ENCODE data around the gene GPR37L1.
A peak's percentile ranks its signal among the peaks of the same experiment; 100 is the strongest.
"Not testable (repeated sequence)": the region's sequence is repeated elsewhere in the genome, so short reads cannot be mapped to it uniquely, and the experiment has no call there.

The GPR37L1 gene

GRCh38 chr1:202133989-202134388 lies 11.3 kb downstream of the GPR37L1 start:
- no peak overlapping the region for H3K4me3 ChIP-seq (ENCODE audit: low read length in 2 of 2)
- no peaks in the 10 kb centered on the region for H3K27me3 ChIP-seq (ENCODE audit: control insufficient read depth in 1 of 2, insufficient read depth in 2 of 2, low read length in 2 of 2)
- no peak overlapping the region for H3K9ac ChIP-seq (ENCODE audit: low read length in 2 of 2)
- peaks cover 15 to 20% of the 10 kb centered on the region in 2 donors for H3K36me3 ChIP-seq (ENCODE audit: control insufficient read depth in 2 of 2, insufficient read depth in 2 of 2, low read length in 2 of 2)
- peaks cover 43% of the 10 kb centered on the region for H3K4me1 ChIP-seq (ENCODE audit: control insufficient read depth, insufficient read depth, low read length)
- H3K27ac ChIP-seq (ENCODE audit: low read length), result peak overlapping the region; percentile 31
- H3K9me3 ChIP-seq (ENCODE audit: control insufficient read depth in 2 of 2, low read length in 2 of 2), result no peaks in the 10 kb centered on the region

- peak overlapping the region in 1 of 2 donors; percentile 18 for H3K9ac ChIP-seq (ENCODE audit: low read length in 2 of 2)
- H3K4me1 ChIP-seq (ENCODE audit: control insufficient read depth, insufficient read depth, low read length), result peaks cover 39% of the 10 kb centered on the region
- peak overlapping the region; percentile 31 for H3K27ac ChIP-seq (ENCODE audit: low read length)
- no peak overlapping the region for H3K4me3 ChIP-seq (ENCODE audit: low read length in 2 of 2)
- no peaks in the 10 kb centered on the region for H3K27me3 ChIP-seq (ENCODE audit: control insufficient read depth in 1 of 2, insufficient read depth in 2 of 2, low read length in 2 of 2)
- H3K9me3 ChIP-seq (ENCODE audit: control insufficient read depth in 2 of 2, low read length in 2 of 2), result no peaks in the 10 kb centered on the region
- H3K36me3 ChIP-seq (ENCODE audit: control insufficient read depth in 2 of 2, insufficient read depth in 2 of 2, low read length in 2 of 2), result peaks cover 15 to 20% of the 10 kb centered on the region in 2 donors
These were observed 12.0 kb downstream of the GPR37L1 start for GRCh38 chr1:202134645-202135172.

GRCh38 chr1:202135221-202135721 lies 12.6 kb downstream of the GPR37L1 start:
- Histone ChIP-seq H3K9me3 (ENCODE audit: control insufficient read depth in 2 of 2, low read length in 2 of 2) (no peaks in the 10 kb centered on the region), H3K9ac (ENCODE audit: low read length in 2 of 2) (peak overlapping the region in 1 of 2 donors; percentile 18), H3K36me3 (ENCODE audit: control insufficient read depth in 2 of 2, insufficient read depth in 2 of 2, low read length in 2 of 2) (peaks cover 15 to 20% of the 10 kb centered on the region in 2 donors), H3K4me3 (ENCODE audit: low read length in 2 of 2) (no peak overlapping the region), H3K27ac (ENCODE audit: low read length) (peak overlapping the region; percentile 31), H3K4me1 (ENCODE audit: control insufficient read depth, insufficient read depth, low read length) (peaks cover 36% of the 10 kb centered on the region), H3K27me3 (ENCODE audit: control insufficient read depth in 1 of 2, insufficient read depth in 2 of 2, low read length in 2 of 2) (no peaks in the 10 kb centered on the region)

- Histone ChIP-seq H3K4me3 (ENCODE audit: low read length in 2 of 2) (peak overlapping the region in 1 of 2 donors; percentile 22), H3K4me1 (ENCODE audit: control insufficient read depth, insufficient read depth, low read length) (peaks cover 17% of the 10 kb centered on the region), H3K9ac (ENCODE audit: low read length in 2 of 2) (peak overlapping the region in 1 of 2 donors; percentile 21), H3K27me3 (ENCODE audit: control insufficient read depth in 1 of 2, insufficient read depth in 2 of 2, low read length in 2 of 2) (no peaks in the 10 kb centered on the region), H3K9me3 (ENCODE audit: control insufficient read depth in 2 of 2, low read length in 2 of 2) (no peaks in the 10 kb centered on the region), H3K36me3 (ENCODE audit: control insufficient read depth in 2 of 2, insufficient read depth in 2 of 2, low read length in 2 of 2) (peaks cover under 1 to 7% of the 10 kb centered on the region in 2 donors), H3K27ac (ENCODE audit: low read length) (peak overlapping the region; percentile 18)
These were observed 18.1 kb downstream of the GPR37L1 start for GRCh38 chr1:202140833-202141232.

GRCh38 chr1:202141468-202141867 lies 18.8 kb downstream of the GPR37L1 start:
- not testable (repeated sequence) for H3K9me3 ChIP-seq (ENCODE audit: control insufficient read depth in 2 of 2, low read length in 2 of 2); H3K4me3 ChIP-seq (ENCODE audit: low read length in 2 of 2); H3K27ac ChIP-seq (ENCODE audit: low read length); H3K9ac ChIP-seq (ENCODE audit: low read length in 2 of 2); H3K36me3 ChIP-seq (ENCODE audit: control insufficient read depth in 2 of 2, insufficient read depth in 2 of 2, low read length in 2 of 2); H3K27me3 ChIP-seq (ENCODE audit: control insufficient read depth in 1 of 2, insufficient read depth in 2 of 2, low read length in 2 of 2)
- H3K4me1 ChIP-seq (ENCODE audit: control insufficient read depth, insufficient read depth, low read length), result peaks cover 17% of the 10 kb centered on the region

- H3K27ac ChIP-seq (ENCODE audit: low read length), result peak overlapping the region; percentile 70
These were observed 20.5 kb downstream of the GPR37L1 start for GRCh38 chr1:202143011-202143767.

GRCh38 chr1:202143768-202144401 lies 21.2 kb downstream of the GPR37L1 start:
- Histone ChIP-seq H3K27ac (ENCODE audit: low read length) (peak overlapping the region; percentile 70), H3K4me1 (ENCODE audit: control insufficient read depth, insufficient read depth, low read length) (peaks cover 17% of the 10 kb centered on the region), H3K27me3 (ENCODE audit: control insufficient read depth in 1 of 2, insufficient read depth in 2 of 2, low read length in 2 of 2) (no peaks in the 10 kb centered on the region), H3K9ac (ENCODE audit: low read length in 2 of 2) (peak overlapping the region; percentile 90 to 92), H3K4me3 (ENCODE audit: low read length in 2 of 2) (peak overlapping the region; percentile 64 to 91), H3K9me3 (ENCODE audit: control insufficient read depth in 2 of 2, low read length in 2 of 2) (no peaks in the 10 kb centered on the region), H3K36me3 (ENCODE audit: control insufficient read depth in 2 of 2, insufficient read depth in 2 of 2, low read length in 2 of 2) (no peaks in the 10 kb centered on the region)

More at GRCh38 chr1:202143011-202143767, 20.5 kb downstream of the GPR37L1 start:
- H3K36me3 ChIP-seq (ENCODE audit: control insufficient read depth in 2 of 2, insufficient read depth in 2 of 2, low read length in 2 of 2), result peaks cover 0 to 3% of the 10 kb centered on the region in 2 donors
- H3K9me3 ChIP-seq (ENCODE audit: control insufficient read depth in 2 of 2, low read length in 2 of 2), result no peaks in the 10 kb centered on the region
- H3K4me1 ChIP-seq (ENCODE audit: control insufficient read depth, insufficient read depth, low read length), result peaks cover 17% of the 10 kb centered on the region
- H3K9ac ChIP-seq (ENCODE audit: low read length in 2 of 2), result peak overlapping the region; percentile 90 to 92
- peak overlapping the region; percentile 64 to 91 for H3K4me3 ChIP-seq (ENCODE audit: low read length in 2 of 2)
- no peaks in the 10 kb centered on the region for H3K27me3 ChIP-seq (ENCODE audit: control insufficient read depth in 1 of 2, insufficient read depth in 2 of 2, low read length in 2 of 2)

GRCh38 chr1:202144402-202145067 lies 21.8 kb downstream of the GPR37L1 start, which contains the start of gene ARL8A:
Gene ARL8A, minus strand, starts transcription at chr1:202144737. Its CDS starts 165 bp downstream, at chr1:202144572.
- Histone ChIP-seq H3K4me1 (ENCODE audit: control insufficient read depth, insufficient read depth, low read length) (peaks cover 17% of the 10 kb centered on the region), H3K4me3 (ENCODE audit: low read length in 2 of 2) (peak within 1 kb of the TSS; percentile 84 to 91), H3K27me3 (ENCODE audit: control insufficient read depth in 1 of 2, insufficient read depth in 2 of 2, low read length in 2 of 2) (no peaks in the 10 kb centered on the region), H3K9ac (ENCODE audit: low read length in 2 of 2) (peak within 1 kb of the TSS; percentile 90 to 92), H3K27ac (ENCODE audit: low read length) (peak within 1 kb of the TSS; percentile 70), H3K36me3 (ENCODE audit: control insufficient read depth in 2 of 2, insufficient read depth in 2 of 2, low read length in 2 of 2) (no peaks in the 10 kb centered on the region), H3K9me3 (ENCODE audit: control insufficient read depth in 2 of 2, low read length in 2 of 2) (no peaks in the 10 kb centered on the region)

GRCh38 chr1:202145068-202145743 lies 22.5 kb downstream of the GPR37L1 start:
- Histone ChIP-seq H3K4me3 (ENCODE audit: low read length in 2 of 2) (peak overlapping the region; percentile 84 to 91), H3K27ac (ENCODE audit: low read length) (peak overlapping the region; percentile 46), H3K9ac (ENCODE audit: low read length in 2 of 2) (peak overlapping the region; percentile 83 to 92), H3K27me3 (ENCODE audit: control insufficient read depth in 1 of 2, insufficient read depth in 2 of 2, low read length in 2 of 2) (no peaks in the 10 kb centered on the region), H3K4me1 (ENCODE audit: control insufficient read depth, insufficient read depth, low read length) (peaks cover 17% of the 10 kb centered on the region), H3K9me3 (ENCODE audit: control insufficient read depth in 2 of 2, low read length in 2 of 2) (no peaks in the 10 kb centered on the region), H3K36me3 (ENCODE audit: control insufficient read depth in 2 of 2, insufficient read depth in 2 of 2, low read length in 2 of 2) (no peaks in the 10 kb centered on the region)

GRCh38 chr1:202145744-202146140 lies 23.0 kb downstream of the GPR37L1 start:
- H3K9ac ChIP-seq (ENCODE audit: low read length in 2 of 2); H3K27ac ChIP-seq (ENCODE audit: low read length); H3K27me3 ChIP-seq (ENCODE audit: control insufficient read depth in 1 of 2, insufficient read depth in 2 of 2, low read length in 2 of 2); H3K36me3 ChIP-seq (ENCODE audit: control insufficient read depth in 2 of 2, insufficient read depth in 2 of 2, low read length in 2 of 2); H3K9me3 ChIP-seq (ENCODE audit: control insufficient read depth in 2 of 2, low read length in 2 of 2): not testable (repeated sequence)
- Histone ChIP-seq H3K4me1 (ENCODE audit: control insufficient read depth, insufficient read depth, low read length) (peaks cover 17% of the 10 kb centered on the region), H3K4me3 (ENCODE audit: low read length in 2 of 2) (peak overlapping the region in 1 of 2 donors; percentile 84)
